HG02678 (cell line): ENCODE measurements around the gene RIMBP3B.
"Not testable (repeated sequence)": the region's sequence is repeated elsewhere in the genome, so short reads cannot be mapped to it uniquely, and the experiment has no call there.

ENCODE experiments used
- ATAC-seq: cut with Tn5 transposase; IDR thresholded peaks from one replicate; pipeline ENCODE4 v1.9.1; 2021; ENCODE audit warnings: mild to moderate bottlenecking, moderate library complexity; ENCODE audit not compliant: unreplicated experiment

RIMBP3B gene

GRCh38 chr22:21417227-21417746, 33.7 kb downstream of the RIMBP3B start, which contains the start of gene HIC2:
HIC2 (plus strand) TSS chr22:21417371; CDS start chr22:21442832, 25,461 bp downstream.
- ATAC-seq: peak; percentile 83

GRCh38 chr22:21417853-21418252, 34.3 kb downstream of the RIMBP3B start:
- peak; percentile 22 for ATAC-seq

DNA sequence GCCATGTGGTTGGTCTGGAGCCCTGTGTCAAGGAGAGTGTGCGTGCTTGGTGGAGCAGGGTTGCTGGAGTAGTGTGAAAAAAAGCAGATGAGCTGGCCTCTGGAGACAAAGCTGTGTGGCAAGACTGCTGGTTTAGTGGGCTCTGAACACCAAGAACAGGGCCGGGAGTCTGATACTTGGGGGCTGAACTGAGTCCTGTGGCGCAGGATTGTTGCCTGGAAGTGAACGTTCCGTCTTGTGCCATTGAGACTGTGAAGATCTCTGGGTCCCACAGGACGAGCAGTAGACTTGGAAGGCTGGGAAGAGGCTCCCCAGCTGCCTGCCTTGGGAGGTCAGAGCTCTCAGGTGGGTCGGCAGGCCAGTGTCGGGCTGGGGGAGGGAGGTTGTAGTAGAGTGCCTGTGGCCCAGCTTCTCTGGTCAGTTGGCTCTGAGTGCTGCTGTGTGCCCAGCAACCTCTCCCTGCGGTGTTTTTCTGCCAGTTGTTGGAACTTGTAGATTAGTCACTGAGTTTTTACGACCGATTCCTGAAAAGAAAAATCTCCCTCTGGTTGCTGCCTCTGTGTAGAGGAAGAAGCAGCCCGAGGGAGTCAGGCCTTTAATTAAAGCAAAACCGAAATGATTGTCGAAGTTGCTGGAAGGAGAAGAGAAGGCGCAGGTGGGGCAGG, 35.6 kb downstream of the RIMBP3B start:
- not testable (repeated sequence) for ATAC-seq

DNA sequence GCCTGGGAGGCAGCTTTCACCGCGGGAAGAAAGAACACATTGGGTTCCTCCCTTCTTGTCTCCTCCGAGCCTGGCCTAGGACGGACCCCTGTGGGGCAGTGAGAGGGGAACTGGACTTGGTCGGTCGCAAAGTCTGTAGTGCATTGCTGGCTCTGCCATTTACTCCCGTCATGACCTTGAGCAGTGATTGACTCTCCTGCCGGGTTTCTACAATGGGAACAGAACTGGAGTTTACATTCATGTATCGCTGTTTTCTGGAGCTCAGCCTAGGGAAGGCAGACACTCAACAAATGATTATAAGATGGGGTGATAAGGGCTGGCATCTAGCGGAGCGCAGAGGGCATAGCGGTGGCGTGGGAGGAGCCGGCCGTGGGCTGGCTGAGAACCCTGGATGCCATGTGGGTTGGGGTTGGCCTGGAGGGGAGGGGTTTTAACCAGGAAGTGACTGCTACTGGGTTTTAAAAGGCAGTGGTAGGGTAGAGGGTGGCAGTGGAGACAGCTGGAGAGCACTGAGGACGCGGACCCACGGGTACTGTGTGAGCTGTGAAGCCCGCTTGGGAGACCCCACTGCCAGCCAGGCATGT, 36.7 kb downstream of the RIMBP3B start:
- ATAC-seq: not testable (repeated sequence)

DNA sequence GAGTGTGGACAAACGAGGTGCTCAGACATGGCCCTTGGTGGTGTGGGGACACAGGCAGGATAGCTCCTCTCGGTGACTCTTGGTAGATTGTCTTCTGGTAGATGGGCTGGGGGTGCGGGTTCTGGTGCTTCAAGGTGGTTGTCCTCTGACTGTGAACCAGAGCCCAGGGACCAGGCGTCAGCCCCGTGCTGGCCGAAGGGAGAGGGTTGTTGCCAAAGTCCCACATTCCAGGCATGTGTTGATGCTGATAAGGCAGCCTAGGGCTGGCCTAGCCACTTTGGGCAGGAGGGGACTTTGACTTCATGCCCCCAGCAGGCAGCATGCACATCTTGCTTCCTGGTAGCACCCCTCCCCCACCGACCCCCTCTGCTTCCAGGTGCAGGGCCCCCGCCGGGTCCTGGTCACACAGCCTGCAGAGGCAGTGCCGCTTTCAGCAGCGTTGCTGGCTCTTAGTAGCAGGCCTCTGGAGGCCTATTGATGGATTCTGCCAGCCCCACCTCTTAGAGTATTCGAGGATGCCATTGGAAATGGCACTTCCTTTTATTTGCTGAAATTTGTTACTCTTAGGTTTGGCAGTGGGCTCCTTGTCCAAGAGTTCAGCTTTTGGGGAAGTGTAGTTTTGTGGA, 40.6 kb downstream of the RIMBP3B start:
- not testable (repeated sequence) for ATAC-seq

DNA sequence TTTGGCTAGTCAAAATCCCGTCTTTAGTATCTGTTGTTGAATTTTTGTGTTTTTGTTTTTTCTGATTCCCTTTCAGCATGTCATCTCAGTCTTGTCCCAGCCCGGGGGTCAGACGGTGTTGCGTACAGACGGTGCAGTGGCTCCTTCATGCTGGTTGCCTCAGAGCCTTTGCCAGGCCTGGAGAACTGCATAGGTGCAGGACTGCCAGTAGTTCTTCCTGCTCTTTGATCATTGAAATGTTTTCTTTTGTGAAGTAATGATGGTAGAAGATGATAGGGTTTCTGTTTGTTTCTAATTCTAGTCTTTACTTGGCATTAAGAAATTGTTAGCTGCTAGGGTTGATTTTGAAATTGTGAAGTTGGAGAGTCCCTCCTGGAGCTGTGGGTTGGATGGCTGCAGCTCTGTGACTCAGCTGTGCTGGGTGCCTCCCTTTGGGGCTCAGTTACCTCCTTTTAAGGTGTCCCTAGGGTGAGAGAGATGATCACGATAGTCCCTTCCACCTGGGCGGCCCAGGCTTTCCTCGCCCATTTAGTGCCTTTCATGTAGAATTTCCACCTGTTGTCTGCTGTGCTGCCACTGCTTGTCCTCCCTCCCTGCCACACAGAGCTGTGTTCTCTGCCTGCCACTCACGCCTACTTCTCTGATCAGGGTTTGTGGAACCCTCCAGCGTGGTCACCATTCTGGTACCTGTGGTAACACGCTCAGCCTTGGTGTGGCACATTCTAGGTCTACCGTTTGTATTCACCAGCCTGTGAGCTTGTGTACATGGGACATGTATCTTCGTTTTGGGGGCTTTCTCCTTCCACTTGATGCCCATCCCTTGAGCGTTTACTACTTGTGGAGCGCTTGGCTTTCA, 51.1 kb downstream of the RIMBP3B start:
- not testable (repeated sequence) for ATAC-seq

DNA sequence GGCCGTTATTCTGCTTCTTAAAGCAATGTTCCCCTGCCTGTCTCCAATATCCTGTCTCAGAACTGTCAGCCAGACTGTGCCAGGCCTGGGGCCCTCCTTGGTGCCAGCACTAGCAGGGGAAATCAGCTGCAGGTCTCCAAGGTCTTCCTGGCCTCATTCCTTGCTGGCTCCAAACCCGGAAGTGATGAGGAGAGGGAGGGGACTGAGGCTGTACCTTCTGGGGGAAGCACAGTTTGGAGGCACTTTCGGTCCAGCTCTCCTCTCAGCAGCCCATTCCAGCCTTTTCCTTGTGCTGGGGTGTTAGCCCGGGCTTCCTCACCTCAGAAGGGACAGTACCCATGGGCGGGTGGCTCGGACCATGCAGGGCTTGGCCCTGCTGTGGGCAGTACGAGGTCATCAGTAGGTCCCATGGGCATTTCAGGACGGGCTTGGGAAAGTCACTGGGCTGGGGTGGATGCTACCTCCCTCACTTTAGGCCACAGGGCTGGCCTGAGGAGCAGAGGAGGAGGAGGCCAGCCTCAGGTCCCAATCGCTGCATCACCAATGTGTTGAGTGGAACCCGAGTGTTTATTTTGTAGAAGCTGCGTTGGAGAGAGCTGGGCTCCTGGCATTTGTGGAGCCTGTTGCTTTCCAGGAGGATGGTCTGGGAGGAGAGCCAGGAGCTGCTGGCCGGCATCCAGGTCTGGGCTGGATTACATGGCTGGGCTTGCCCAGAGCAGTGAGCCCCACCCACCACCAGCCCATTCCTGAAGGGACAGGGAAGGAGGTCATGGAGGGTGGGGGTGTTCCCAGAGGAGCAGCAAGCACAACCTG, 52.7 kb downstream of the RIMBP3B start:
- ATAC-seq: not testable (repeated sequence)

DNA sequence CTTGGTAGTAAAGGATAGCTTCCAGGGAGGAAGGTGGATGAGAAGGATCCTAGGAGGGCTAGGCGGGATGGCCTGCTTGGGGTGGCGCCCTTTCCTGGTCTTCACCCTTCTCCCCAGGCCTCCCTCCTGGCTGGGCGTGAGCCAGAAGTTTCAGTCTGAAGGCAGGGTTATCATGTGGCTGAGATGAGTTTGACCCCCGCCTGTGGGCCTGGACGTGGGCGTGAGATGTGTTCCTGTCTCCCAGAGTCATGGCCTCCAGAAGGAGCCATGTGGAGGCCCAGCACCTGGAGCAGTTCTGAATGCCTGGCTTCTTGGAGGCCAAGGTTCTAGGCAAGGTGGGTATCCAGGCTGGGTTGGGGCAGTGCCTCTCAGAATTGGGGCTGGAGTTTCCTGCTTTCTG, 54.5 kb downstream of the RIMBP3B start:
- not testable (repeated sequence) for ATAC-seq
